ENCODE measurements around the gene URAD. TPM values are rescaled to one million over a fixed set of nuclear protein-coding genes. Genes with fewer than 3 reads are reported as not detected.
"Not testable (repeated sequence)": the region's sequence is repeated elsewhere in the genome, so short reads cannot be mapped to it uniquely, and the experiment has no call there.

Gene URAD
- not detected for total RNA-seq

- Mint-ChIP-seq H3K36me3 (ENCODE audit: low read depth) (no peaks in the 10 kb centered on the region), H3K27me3 (peaks cover 5% of the 10 kb centered on the region), H3K27ac (no peak within 1 kb of the TSS), H3K9me3 (no peaks in the 10 kb centered on the region), H3K4me1 (ENCODE audit: low read depth) (no peaks in the 10 kb centered on the region), H3K4me3 (no peak within 1 kb of the TSS)
- TF ChIP-seq, protein P1, sequence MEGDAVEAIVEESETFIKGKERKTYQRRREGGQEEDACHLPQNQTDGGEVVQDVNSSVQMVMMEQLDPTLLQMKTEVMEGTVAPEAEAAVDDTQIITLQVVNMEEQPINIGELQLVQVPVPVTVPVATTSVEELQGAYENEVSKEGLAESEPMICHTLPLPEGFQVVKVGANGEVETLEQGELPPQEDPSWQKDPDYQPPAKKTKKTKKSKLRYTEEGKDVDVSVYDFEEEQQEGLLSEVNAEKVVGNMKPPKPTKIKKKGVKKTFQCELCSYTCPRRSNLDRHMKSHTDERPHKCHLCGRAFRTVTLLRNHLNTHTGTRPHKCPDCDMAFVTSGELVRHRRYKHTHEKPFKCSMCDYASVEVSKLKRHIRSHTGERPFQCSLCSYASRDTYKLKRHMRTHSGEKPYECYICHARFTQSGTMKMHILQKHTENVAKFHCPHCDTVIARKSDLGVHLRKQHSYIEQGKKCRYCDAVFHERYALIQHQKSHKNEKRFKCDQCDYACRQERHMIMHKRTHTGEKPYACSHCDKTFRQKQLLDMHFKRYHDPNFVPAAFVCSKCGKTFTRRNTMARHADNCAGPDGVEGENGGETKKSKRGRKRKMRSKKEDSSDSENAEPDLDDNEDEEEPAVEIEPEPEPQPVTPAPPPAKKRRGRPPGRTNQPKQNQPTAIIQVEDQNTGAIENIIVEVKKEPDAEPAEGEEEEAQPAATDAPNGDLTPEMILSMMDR (IDR thresholded peaks at IDR 0.05), result no peak
- ATAC-seq, result no peak
- ChIA-PET CTCF (interaction anchor here (1.1 to 9.7 kb wide), 3 partner anchors 9 to 613 kb away, joined by 3 to 187 read pairs (median 3); no protein-coding TSS in a partner anchor), POLR2A (no interaction called here)
- DNase-seq, result no peak
- intact Hi-C loops (cut with micrococcal nuclease), result loop anchor here (10.0 kb wide), 1 partner anchor 614 kb away; no protein-coding TSS in a partner anchor
Measured at GRCh38 chr13:27988520-27988919, at the start of gene URAD. TSS of gene URAD (minus strand) at chr13:27988693. CDS start at chr13:27988637, 56 bp downstream.

DNA sequence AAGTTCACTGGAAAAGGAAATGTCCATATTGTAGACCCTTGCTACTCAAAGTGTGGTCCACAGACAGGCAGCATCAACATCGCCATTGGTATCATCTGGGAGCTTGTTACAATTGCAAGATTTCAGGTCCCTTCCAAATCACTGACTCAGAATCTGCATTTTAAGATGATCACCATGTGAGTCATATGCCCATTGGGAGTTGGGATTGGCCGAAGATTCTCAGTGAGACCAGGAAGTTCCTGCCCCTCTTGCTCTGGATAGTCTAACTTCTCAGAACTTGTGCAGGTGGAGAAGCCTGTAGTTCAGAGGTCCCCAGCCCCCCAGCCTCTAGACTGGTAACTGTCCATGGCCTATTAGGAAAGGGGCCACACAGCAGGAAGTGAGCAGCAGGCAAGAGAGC lies 48.9 kb upstream of the URAD start:
- intact Hi-C loops (cut with micrococcal nuclease), result no loop called here
- CTCF ChIA-PET, result no interaction called here
- H3K4me3 Mint-ChIP-seq, result no peak overlapping the region
- TF ChIP-seq, protein P1 (IDR thresholded peaks at IDR 0.05), result no peak
- H3K36me3 Mint-ChIP-seq (ENCODE audit: low read depth), result no peaks in the 10 kb centered on the region
- DNase-seq, result peak; percentile 7
- no peaks in the 10 kb centered on the region for H3K9me3 Mint-ChIP-seq
- POLR2A ChIA-PET, result no interaction called here
- peaks cover 2% of the 10 kb centered on the region for H3K27me3 Mint-ChIP-seq
- no peak overlapping the region for H3K27ac Mint-ChIP-seq
- H3K4me1 Mint-ChIP-seq (ENCODE audit: low read depth), result peaks cover 3% of the 10 kb centered on the region
- peak; percentile 20 for ATAC-seq

- TF ChIP-seq, protein P1 (IDR thresholded peaks at IDR 0.05), result no peak
- intact Hi-C loops (cut with micrococcal nuclease), result no loop called here
- DNase-seq, result no peak
- Mint-ChIP-seq H3K27me3 (peaks cover 12% of the 10 kb centered on the region), H3K36me3 (ENCODE audit: low read depth) (no peaks in the 10 kb centered on the region), H3K4me1 (ENCODE audit: low read depth) (peaks cover 9% of the 10 kb centered on the region), H3K4me3 (no peak overlapping the region), H3K9me3 (no peaks in the 10 kb centered on the region), H3K27ac (no peak overlapping the region)
- ATAC-seq, result no peak
- ChIA-PET POLR2A (no interaction called here), CTCF (no interaction called here)
Measured at GRCh38 chr13:28035146-28035782, 46.8 kb upstream of the URAD start.

DNA sequence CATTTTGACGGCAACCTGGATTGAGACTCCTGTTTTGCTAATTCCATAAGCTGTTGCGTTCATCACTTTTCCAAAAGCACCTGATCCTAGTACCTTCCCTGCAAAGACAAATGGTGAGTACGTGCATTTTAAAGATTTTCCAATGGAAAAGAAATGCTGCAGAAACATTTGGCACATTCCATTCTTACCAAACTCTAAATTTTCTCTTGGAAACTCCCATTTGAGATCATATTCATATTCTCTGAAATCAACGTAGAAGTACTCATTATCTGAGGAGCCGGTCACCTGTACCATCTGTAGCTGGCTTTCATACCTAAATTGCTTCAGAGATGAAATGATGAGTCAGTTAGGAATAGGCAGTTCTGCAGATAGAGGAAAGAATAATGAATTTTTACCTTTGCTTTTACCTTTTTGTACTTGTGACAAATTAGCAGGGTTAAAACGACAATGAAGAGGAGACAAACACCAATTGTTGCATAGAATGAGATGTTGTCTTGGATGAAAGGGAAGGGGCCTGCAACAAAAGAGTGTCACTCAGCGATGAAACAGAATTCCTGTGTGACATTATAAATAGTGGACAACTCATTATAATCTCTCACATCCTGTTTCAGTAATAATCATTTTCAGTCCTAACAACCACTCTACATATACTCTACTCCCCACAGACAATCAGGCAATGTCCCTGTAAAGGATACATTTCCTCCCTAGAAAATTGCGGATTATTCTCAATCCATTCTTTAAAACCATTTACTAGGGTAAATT lies 45.6 kb upstream of the URAD start:
- intact Hi-C loops (cut with micrococcal nuclease), result no loop called here
- CTCF ChIA-PET, result no interaction called here

GRCh38 chr13:28032438-28032837 lies 43.9 kb upstream of the URAD start:
- H3K36me3 Mint-ChIP-seq (ENCODE audit: low read depth); CTCF ChIA-PET; H3K9me3 Mint-ChIP-seq; intact Hi-C loops (cut with micrococcal nuclease); ATAC-seq; H3K4me3 Mint-ChIP-seq; POLR2A ChIA-PET; H3K27ac Mint-ChIP-seq; DNase-seq: not testable (repeated sequence)
- Mint-ChIP-seq H3K27me3 (peaks cover 19% of the 10 kb centered on the region), H3K4me1 (ENCODE audit: low read depth) (peaks cover 15% of the 10 kb centered on the region)

More for the DNA sequence above, 45.6 kb upstream of the URAD start:
- H3K4me3 Mint-ChIP-seq, result no peak overlapping the region
- no peak for DNase-seq
- no peak overlapping the region for H3K27ac Mint-ChIP-seq
- H3K4me1 Mint-ChIP-seq (ENCODE audit: low read depth), result peaks cover 9% of the 10 kb centered on the region
- H3K27me3 Mint-ChIP-seq, result peaks cover 21% of the 10 kb centered on the region
- no peaks in the 10 kb centered on the region for H3K36me3 Mint-ChIP-seq (ENCODE audit: low read depth)
- POLR2A ChIA-PET, result no interaction called here
- H3K9me3 Mint-ChIP-seq, result no peaks in the 10 kb centered on the region
- TF ChIP-seq, protein P1 (IDR thresholded peaks at IDR 0.05), result no peak
- ATAC-seq, result no peak
